ENCODE results near the gene MYOT. TPM values are rescaled to one million over a fixed set of nuclear protein-coding genes. Genes with fewer than 3 reads are reported as not detected.

MYOT gene
- total RNA-seq, 4 donors from 2014 or later: 0.39 to 11.7 (median 1.8) TPM

- Histone ChIP-seq H3K9me3 (no peaks in the 10 kb centered on the region), H3K4me1 (no peaks in the 10 kb centered on the region), H3K27ac (no peak overlapping the region), H3K27me3 (no peaks in the 10 kb centered on the region), H3K4me3 (replicated peaks in 1 of 3) (no peak overlapping the region), H3K36me3 (no peaks in the 10 kb centered on the region)
- no peak for DNase-seq
- intact Hi-C loops (cut with DNase I): no loop called here
- 91 to 95% methylated on average over 3 of the region's 3 CpGs for WGBS, 2 donors
- TF ChIP-seq POLR2A (IDR thresholded peaks at IDR 0.05): no peak
Observed at GRCh38 chr5:137896560-137896959, 28.9 kb downstream of the MYOT start.

GRCh38 chr5:137899493-137899892, 31.8 kb downstream of the MYOT start:
- Histone ChIP-seq H3K27ac (no peak overlapping the region), H3K27me3 (no peaks in the 10 kb centered on the region), H3K36me3 (no peaks in the 10 kb centered on the region), H3K9me3 (no peaks in the 10 kb centered on the region), H3K4me1 (no peaks in the 10 kb centered on the region), H3K4me3 (replicated peaks in 1 of 3) (no peak overlapping the region)
- intact Hi-C loops (cut with DNase I): no loop called here
- WGBS, 2 donors: 91 to 92% methylated on average over 3 of the region's 3 CpGs
- DNase-seq: no peak
- TF ChIP-seq POLR2A (IDR thresholded peaks at IDR 0.05): no peak
- TF ChIP-seq, protein P1, sequence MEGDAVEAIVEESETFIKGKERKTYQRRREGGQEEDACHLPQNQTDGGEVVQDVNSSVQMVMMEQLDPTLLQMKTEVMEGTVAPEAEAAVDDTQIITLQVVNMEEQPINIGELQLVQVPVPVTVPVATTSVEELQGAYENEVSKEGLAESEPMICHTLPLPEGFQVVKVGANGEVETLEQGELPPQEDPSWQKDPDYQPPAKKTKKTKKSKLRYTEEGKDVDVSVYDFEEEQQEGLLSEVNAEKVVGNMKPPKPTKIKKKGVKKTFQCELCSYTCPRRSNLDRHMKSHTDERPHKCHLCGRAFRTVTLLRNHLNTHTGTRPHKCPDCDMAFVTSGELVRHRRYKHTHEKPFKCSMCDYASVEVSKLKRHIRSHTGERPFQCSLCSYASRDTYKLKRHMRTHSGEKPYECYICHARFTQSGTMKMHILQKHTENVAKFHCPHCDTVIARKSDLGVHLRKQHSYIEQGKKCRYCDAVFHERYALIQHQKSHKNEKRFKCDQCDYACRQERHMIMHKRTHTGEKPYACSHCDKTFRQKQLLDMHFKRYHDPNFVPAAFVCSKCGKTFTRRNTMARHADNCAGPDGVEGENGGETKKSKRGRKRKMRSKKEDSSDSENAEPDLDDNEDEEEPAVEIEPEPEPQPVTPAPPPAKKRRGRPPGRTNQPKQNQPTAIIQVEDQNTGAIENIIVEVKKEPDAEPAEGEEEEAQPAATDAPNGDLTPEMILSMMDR (IDR thresholded peaks at IDR 0.05): no peak

DNA sequence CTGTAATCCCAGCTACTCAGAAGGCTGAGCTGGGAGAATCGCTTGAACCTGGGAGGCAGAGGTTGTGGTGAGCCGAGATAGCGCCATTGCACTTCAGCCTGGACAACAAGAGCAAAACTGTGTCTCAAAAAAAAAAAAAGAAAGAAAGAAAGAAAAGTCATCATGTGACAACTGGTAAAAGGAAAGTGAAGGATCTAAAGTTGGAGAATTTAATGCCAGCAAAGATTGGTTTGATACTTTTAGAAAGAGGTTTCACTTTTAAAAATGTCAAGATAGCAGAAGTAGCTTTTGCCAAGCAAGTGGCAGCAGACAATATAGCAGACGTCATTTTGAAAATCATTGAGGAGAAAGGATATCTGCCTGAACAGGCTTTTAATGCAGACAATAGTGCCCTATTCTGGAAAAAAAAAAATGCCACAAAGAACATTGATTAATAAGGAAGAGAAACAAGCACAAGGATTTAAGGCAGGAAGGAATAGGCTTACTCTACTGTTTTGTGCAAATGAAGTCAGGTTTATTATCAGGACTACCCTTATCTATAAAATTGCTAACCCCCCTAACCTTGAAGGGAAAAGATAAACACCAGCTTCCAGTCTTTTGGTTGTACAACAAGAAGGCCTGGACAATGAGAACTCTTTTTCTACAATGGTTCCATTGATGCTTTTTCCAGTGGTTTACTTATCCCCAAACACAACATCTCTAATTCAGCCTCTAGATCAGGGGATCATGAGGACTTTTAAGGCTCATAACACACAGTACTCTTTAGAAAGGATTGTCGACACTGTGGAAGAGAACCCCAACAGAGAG, 33.6 kb downstream of the MYOT start:
- no peak overlapping the region for H3K27ac ChIP-seq
- TF ChIP-seq, protein P1 (IDR thresholded peaks at IDR 0.05): no peak
- TF ChIP-seq POLR2A (IDR thresholded peaks at IDR 0.05): no peak

DNA sequence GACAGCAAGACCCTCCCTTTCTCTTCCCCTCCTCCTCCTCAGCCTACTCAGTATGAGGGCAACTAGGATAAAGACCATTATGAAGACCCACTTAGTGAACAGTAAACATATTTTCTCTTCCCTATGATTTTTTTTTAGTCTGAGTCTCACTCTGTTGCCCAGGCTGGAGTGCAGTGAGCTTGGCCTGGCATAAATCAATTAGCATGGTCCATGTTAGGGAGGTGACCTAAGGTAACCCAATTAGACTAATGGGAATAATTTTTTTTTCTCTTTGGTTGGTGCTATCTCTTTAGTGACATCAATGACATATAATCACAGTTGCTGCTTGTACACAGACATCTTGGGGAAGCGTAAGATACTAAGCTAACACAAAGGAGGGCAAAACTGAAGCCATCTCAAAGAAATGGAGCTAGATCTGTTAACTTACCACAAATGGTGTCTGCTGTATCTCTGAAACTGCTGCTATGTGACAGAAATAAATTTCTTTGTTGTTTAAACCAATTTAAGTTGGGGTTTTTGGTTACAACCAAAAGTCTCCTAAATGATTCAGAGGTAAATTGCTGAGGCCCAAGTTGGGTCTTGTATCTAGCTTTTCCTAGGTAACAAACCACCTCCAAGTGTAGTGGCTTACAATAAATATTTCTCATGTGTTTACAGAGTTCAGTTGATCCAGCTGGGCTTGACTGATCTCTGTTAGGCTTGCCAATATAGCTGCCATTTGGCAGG, 34.9 kb downstream of the MYOT start:
- no peaks in the 10 kb centered on the region for H3K36me3 ChIP-seq
- 97% methylated on average over 1 of the region's 1 CpG for WGBS, 2 donors
- DNase-seq: no peak
- H3K4me1 ChIP-seq: no peaks in the 10 kb centered on the region
- no peak overlapping the region for H3K4me3 ChIP-seq (replicated peaks in 1 of 3)
- intact Hi-C loops (cut with DNase I): no loop called here
- no peaks in the 10 kb centered on the region for H3K9me3 ChIP-seq
- no peak overlapping the region for H3K27ac ChIP-seq
- H3K27me3 ChIP-seq: no peaks in the 10 kb centered on the region
- TF ChIP-seq, protein P1 (IDR thresholded peaks at IDR 0.05): no peak
- no peak for TF ChIP-seq POLR2A (IDR thresholded peaks at IDR 0.05)

More for the DNA sequence above, 33.6 kb downstream of the MYOT start:
- no peaks in the 10 kb centered on the region for H3K27me3 ChIP-seq
- H3K4me3 ChIP-seq (replicated peaks in 1 of 3): no peak overlapping the region
- 80 to 83% methylated on average over 5 of the region's 5 CpGs for WGBS, 2 donors
- H3K4me1 ChIP-seq: no peaks in the 10 kb centered on the region
- H3K36me3 ChIP-seq: no peaks in the 10 kb centered on the region
- no peaks in the 10 kb centered on the region for H3K9me3 ChIP-seq
- intact Hi-C loops (cut with DNase I): no loop called here
- no peak for DNase-seq

GRCh38 chr5:137914758-137915157, 47.1 kb downstream of the MYOT start:
- WGBS, 2 donors: 82 to 88% methylated on average over 2 of the region's 2 CpGs
- no peak overlapping the region for H3K4me3 ChIP-seq (replicated peaks in 1 of 3)
- TF ChIP-seq, protein P1 (IDR thresholded peaks at IDR 0.05): no peak
- TF ChIP-seq POLR2A (IDR thresholded peaks at IDR 0.05): no peak
- no peaks in the 10 kb centered on the region for H3K27me3 ChIP-seq
- no peak for DNase-seq
- H3K9me3 ChIP-seq: no peaks in the 10 kb centered on the region
- intact Hi-C loops (cut with DNase I): no loop called here
- no peaks in the 10 kb centered on the region for H3K36me3 ChIP-seq
- H3K4me1 ChIP-seq: no peaks in the 10 kb centered on the region
- H3K27ac ChIP-seq: no peak overlapping the region

All from thyroid gland (tissue), 4 donors.